ENCODE results near the gene SPATA6.

SPATA6 gene

GRCh38 chr1:48266576-48266975 is 205.4 kb downstream of the SPATA6 start:
- no peak for DNase-seq
- Histone ChIP-seq H3K9me3 (no peaks in the 10 kb centered on the region), H3K27ac (peak overlapping the region; percentile 35 to 55), H3K4me1 (peaks cover 0 to 45% (median 9%) of the 10 kb centered on the region in 4 donors), H3K4me3 (no peak overlapping the region), H3K36me3 (no peaks in the 10 kb centered on the region), H3K27me3 (no peaks in the 10 kb centered on the region)
- no peak for TF ChIP-seq CTCF (IDR thresholded peaks at IDR 0.05)
- intact Hi-C loops (cut with DNase I; ENCODE audit: low total_unique reads): no loop called here

- Histone ChIP-seq H3K36me3 (no peaks in the 10 kb centered on the region), H3K4me1 (peaks cover 0 to 57% (median 9%) of the 10 kb centered on the region in 4 donors), H3K9me3 (no peaks in the 10 kb centered on the region), H3K4me3 (no peak overlapping the region), H3K27ac (peak overlapping the region; percentile 48 to 69), H3K27me3 (no peaks in the 10 kb centered on the region)
- TF ChIP-seq CTCF (IDR thresholded peaks at IDR 0.05): no peak
- DNase-seq: no peak
- intact Hi-C loops (cut with DNase I; ENCODE audit: low total_unique reads): no loop called here
These were observed 209.0 kb downstream of the SPATA6 start for GRCh38 chr1:48263041-48263440.

- H3K4me3 ChIP-seq: no peak overlapping the region
- no peaks in the 10 kb centered on the region for H3K27me3 ChIP-seq
- intact Hi-C loops (cut with DNase I; ENCODE audit: low total_unique reads): no loop called here
- no peak for TF ChIP-seq CTCF (IDR thresholded peaks at IDR 0.05)
- H3K27ac ChIP-seq: no peak overlapping the region
- peaks cover 0 to 51% (median 7%) of the 10 kb centered on the region in 4 donors for H3K4me1 ChIP-seq
- DNase-seq: no peak
- H3K9me3 ChIP-seq: no peaks in the 10 kb centered on the region
- no peaks in the 10 kb centered on the region for H3K36me3 ChIP-seq
These were observed 210.1 kb downstream of the SPATA6 start for GRCh38 chr1:48261881-48262400.

GRCh38 chr1:48258106-48258505 is 213.9 kb downstream of the SPATA6 start:
- H3K4me1 ChIP-seq: peaks cover 0 to 27% (median 0%) of the 10 kb centered on the region in 4 donors
- H3K27me3 ChIP-seq: no peaks in the 10 kb centered on the region
- H3K27ac ChIP-seq: no peak overlapping the region
- H3K4me3 ChIP-seq: no peak overlapping the region
- no peaks in the 10 kb centered on the region for H3K36me3 ChIP-seq
- intact Hi-C loops (cut with DNase I; ENCODE audit: low total_unique reads): no loop called here
- TF ChIP-seq CTCF (IDR thresholded peaks at IDR 0.05): no peak
- H3K9me3 ChIP-seq: no peaks in the 10 kb centered on the region
- DNase-seq: no peak

GRCh38 chr1:48254254-48254653 is 217.8 kb downstream of the SPATA6 start:
- Histone ChIP-seq H3K27ac (no peak overlapping the region), H3K36me3 (no peaks in the 10 kb centered on the region), H3K27me3 (no peaks in the 10 kb centered on the region), H3K9me3 (no peaks in the 10 kb centered on the region), H3K4me1 (no peaks in the 10 kb centered on the region), H3K4me3 (no peak overlapping the region)
- intact Hi-C loops (cut with DNase I; ENCODE audit: low total_unique reads): no loop called here
- DNase-seq: no peak
- no peak for TF ChIP-seq CTCF (IDR thresholded peaks at IDR 0.05)

GRCh38 chr1:48251821-48252220 is 220.2 kb downstream of the SPATA6 start:
- H3K36me3 ChIP-seq: no peaks in the 10 kb centered on the region
- H3K9me3 ChIP-seq: no peaks in the 10 kb centered on the region
- intact Hi-C loops (cut with DNase I; ENCODE audit: low total_unique reads): no loop called here
- H3K4me3 ChIP-seq: no peak overlapping the region
- peaks cover 0 to 6% (median under 1%) of the 10 kb centered on the region in 4 donors for H3K4me1 ChIP-seq
- H3K27me3 ChIP-seq: no peaks in the 10 kb centered on the region
- H3K27ac ChIP-seq: no peak overlapping the region
- DNase-seq: no peak
- no peak for TF ChIP-seq CTCF (IDR thresholded peaks at IDR 0.05)

All from tibial artery (tissue), 4 donors.